SKM-1 treated with dmso at 0.1 percent for 144 hours (cell line): ENCODE data around the gene UBQLN2.
"Not testable (repeated sequence)": the region's sequence is repeated elsewhere in the genome, so short reads cannot be mapped to it uniquely, and the experiment has no call there.

Experiments
- DNase-seq: peaks from one replicate; lab custom pipeline; 2025; ENCODE audit not compliant: unreplicated experiment; lab: John Stamatoyannopoulos, UW

Gene UBQLN2

DNA sequence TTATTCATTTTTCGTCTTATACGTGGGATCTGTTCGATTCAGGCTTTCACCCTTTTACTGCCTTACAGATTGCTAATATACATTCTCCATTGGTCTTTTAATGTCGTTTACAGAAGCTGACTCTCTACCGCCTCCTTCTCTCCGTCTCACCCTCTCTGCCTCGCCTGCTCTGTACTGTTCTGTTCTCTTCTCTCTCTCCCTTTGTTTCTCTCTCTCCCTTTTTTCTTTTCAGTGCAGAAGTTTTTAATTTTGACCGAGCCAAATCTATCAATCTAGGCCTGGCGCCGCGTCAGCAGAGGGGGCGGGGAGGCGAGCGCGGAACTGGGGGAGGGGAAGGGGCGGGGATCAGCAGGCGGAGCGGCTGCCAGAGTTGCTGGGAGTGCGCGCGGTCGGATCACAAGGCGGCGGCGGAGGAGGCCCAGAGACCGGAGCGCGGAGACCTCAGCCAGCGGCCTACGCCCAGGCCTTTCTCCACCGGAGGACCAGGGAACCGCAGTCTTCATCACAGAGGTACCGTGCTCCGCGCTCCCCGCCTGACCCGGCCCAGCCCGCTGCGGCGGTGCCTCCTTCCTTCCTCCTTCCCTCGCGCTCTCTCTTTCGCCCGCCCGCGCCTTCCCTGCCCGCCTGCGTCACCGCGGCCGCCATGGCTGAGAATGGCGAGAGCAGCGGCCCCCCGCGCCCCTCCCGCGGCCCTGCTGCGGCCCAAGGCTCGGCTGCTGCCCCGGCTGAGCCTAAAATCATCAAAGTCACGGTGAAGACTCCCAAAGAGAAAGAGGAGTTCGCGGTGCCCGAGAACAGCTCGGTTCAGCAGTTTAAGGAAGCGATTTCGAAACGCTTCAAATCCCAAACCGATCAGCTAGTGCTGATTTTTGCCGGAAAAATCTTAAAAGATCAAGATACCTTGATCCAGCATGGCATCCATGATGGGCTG lies at the start of gene UBQLN2:
Gene UBQLN2 (plus strand): TSS at position 397 of the 931 bp plus-strand sequence. CDS start 247 bp downstream, at position 644.
- peak; percentile 36 for DNase-seq

DNA sequence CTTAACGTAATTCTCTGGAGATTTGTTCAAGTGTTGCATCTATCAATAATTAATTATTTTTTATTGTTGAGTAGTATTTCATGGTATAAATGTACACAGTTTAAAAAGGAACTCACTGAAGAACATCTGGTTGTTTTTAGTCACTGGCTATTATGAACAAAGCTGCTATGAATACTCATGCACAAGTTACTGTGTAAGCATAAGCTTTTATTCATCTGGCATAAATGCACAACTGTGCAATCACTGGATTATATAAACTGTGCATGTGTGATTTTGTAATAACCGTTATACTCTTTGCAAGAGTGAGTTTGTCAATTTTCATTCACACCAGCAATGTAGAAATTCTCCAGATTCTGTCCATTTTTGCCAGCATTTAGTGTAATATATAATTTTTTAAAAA lies 43.8 kb upstream of the UBQLN2 start:
- DNase-seq: no peak

DNA sequence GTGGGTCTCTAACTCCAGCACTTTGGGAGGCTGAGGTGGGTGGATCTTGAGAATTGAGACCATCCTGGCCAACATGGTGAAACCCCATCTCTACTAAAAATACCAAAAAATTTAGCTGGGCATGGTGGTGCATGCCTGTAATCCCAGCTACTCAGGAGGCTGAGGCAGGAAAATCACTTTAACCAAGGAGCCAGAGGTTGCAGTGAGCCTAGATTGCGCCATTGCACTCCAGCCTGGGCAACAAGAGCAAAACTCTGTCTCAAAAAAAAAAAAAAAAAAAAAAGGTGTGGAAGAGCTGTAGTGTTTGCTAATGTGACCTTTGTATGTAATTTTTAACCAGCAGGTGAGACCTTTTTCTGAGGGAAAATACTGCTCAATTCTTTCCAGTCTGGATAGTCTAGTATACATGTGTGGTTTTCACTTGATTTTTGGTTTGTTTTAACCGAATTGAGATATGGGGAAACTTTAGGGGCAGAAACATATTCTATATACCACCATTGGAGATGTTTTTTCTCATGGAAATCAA lies 33.9 kb upstream of the UBQLN2 start:
- DNase-seq: not testable (repeated sequence)

DNA sequence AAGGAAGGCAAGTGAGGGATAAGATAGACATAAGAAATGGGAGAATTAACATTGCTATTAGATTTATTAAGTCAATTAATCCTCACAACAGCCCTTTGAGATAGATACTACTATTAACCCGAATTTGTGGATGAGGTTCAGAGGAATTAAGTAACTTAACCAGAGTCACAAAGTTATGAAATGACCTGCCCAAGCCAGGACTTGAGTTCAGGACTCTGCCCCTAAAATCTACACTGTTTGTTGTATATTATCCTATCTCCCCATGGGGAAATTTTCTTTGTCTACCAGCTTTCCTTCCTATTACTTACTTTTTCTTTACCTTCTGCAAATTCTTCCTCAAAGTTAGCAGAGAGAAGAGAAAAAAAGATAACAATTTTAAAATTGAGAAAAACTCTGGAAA lies 33.4 kb upstream of the UBQLN2 start:
- DNase-seq: no peak

DNA sequence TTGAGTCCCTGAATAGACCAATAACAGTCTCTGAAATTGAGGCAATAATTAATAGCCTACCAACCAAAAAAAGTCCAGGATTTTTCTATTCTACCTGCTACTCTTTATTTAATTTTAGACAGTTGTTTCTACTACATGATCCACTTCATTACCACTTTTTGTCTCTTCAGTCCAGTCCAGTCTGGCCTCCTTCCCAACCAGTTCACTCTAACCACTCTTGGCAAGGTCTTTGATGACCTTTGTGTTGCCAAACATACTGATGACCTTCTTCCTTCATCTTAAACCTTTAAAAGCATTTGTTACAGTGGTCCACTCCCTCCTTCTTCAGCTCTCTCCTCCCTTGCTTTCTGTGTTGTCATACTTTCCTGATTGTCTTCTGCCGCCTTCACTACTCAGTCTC lies 12.8 kb upstream of the UBQLN2 start:
- DNase-seq: no peak

DNA sequence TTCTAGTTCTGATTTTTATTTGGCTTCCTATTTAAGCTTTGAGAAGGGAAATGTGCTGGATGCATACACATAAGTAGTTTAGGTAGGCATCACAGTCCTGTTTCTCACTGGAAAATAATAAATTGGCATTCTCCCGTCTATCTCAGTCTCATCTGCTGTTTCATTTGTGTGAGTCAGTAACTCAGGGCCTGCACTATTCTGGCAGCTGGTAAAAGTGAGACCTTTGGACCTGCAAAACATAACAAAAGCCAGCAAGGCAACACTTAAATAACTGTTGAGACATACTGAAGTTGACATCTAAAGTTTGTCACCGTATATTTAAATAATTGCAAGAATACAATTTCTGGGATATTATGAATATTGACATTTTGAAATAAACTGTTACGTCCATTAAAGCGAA lies 8.6 kb upstream of the UBQLN2 start:
- DNase-seq: no peak

DNA sequence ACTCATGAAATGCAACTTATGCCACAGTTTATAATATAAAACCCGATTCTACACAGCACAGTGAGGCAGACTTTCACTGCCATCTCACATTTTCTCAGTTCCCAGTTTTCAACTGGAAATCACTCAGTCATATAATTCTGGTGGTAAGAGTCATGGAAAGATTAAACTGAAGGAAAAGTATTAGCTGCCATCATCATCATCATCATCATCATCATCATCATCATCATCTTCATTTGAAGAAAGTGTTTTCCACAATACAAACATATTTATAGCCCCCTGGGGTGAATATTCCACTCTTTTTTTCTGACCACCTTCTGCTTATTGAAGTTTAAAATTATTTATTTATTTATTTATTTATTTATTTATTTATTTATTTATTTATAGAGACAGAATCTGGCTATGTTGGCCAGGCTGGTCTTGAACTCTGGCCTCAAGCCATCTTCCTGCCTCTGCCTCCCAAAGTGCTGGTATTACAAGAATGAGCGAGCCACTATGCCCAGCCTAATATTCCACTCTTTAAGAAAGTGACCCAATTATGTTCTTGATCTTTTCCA lies 6.0 kb upstream of the UBQLN2 start:
- no peak for DNase-seq

DNA sequence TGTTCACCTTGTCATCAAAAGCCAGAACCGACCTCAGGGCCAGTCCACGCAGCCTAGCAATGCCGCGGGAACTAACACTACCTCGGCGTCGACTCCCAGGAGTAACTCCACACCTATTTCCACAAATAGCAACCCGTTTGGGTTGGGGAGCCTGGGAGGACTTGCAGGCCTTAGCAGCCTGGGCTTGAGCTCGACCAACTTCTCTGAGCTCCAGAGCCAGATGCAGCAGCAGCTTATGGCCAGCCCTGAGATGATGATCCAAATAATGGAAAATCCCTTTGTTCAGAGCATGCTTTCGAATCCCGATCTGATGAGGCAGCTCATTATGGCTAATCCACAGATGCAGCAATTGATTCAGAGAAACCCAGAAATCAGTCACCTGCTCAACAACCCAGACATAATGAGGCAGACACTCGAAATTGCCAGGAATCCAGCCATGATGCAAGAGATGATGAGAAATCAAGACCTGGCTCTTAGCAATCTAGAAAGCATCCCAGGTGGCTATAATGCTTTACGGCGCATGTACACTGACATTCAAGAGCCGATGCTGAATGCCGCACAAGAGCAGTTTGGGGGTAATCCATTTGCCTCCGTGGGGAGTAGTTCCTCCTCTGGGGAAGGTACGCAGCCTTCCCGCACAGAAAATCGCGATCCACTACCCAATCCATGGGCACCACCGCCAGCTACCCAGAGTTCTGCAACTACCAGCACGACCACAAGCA lies 898 bp downstream of the UBQLN2 start:
- no peak for DNase-seq

DNA sequence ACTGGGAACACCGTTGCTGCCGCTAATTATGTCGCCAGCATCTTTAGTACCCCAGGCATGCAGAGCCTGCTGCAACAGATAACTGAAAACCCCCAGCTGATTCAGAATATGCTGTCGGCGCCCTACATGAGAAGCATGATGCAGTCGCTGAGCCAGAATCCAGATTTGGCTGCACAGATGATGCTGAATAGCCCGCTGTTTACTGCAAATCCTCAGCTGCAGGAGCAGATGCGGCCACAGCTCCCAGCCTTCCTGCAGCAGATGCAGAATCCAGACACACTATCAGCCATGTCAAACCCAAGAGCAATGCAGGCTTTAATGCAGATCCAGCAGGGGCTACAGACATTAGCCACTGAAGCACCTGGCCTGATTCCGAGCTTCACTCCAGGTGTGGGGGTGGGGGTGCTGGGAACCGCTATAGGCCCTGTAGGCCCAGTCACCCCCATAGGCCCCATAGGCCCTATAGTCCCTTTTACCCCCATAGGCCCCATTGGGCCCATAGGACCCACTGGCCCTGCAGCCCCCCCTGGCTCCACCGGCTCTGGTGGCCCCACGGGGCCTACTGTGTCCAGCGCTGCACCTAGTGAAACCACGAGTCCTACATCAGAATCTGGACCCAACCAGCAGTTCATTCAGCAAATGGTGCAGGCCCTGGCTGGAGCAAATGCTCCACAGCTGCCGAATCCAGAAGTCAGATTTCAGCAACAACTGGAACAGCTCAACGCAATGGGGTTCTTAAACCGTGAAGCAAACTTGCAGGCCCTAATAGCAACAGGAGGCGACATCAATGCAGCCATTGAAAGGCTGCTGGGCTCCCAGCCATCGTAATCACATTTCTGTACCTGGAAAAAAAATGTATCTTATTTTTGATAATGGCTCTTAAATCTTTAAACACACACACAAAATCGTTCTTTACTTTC lies 1.8 kb downstream of the UBQLN2 start:
- DNase-seq: no peak

DNA sequence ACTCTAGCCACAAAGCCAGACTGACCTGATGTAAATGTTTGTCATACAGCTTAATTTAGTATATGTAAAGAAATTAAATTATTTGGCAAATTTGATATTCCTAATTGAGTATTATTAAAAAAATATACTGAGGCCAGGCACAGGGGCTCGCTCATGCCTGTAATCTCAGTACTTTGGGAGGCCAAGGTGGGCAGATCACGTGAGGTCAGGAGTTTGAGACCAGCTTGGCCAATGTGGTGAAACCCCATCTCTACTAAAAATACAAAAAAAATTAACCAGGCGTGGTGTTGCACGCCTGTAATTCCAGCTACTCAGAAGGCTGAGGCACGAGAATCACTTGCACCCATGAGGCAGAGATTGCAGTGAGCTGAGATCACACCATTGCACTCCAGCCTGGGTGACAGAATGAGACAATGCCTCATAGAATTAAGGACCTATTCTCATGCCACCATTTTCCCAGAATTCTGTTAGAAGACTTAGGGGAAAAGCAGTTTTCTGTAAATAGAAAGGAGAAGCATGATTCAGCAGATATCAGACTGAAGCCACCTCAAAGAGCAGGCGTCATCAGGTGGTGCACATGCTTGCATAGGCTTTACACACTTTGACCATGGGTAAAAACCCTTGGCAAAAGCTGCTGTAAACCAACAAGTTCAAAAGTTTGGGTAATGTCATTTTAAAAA lies 6.1 kb downstream of the UBQLN2 start:
- DNase-seq: no peak

DNA sequence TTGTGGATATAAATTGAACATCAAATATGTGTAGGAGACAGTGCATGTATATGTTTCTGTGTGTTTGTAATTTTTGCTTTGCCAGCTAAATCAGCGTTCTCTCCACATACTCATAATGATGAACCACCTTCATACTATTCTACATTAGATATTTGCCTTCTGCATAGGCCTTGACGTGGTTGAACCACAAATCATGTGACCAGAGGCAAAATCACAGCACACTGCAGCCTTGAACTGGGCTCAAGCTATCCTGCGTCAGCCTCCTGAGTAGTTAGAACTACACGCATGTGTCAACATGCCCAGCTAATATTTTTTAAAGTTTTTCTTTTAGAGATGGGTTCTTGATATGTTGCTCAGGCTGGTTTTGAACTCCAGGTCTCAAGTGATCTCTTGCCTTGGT lies 9.5 kb downstream of the UBQLN2 start:
- DNase-seq: no peak

DNA sequence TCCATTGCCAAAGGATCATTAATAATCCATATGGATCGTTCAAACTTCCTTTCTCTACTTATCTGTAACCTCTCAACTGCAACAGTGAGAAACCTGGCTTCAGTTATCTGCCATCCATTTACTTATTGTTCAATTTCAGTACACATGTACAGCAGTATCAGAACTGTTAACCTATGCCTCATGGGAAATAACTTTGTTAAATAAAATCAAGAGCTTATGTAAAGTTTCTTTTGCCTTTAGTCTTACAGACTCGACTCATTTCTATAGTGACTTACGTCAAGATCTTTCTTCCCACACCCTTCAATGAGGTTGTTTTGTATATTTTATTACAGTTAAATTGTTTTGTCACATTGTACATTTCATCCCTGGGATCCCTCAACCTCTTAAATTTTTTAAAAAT lies 11.4 kb downstream of the UBQLN2 start:
- DNase-seq: no peak

DNA sequence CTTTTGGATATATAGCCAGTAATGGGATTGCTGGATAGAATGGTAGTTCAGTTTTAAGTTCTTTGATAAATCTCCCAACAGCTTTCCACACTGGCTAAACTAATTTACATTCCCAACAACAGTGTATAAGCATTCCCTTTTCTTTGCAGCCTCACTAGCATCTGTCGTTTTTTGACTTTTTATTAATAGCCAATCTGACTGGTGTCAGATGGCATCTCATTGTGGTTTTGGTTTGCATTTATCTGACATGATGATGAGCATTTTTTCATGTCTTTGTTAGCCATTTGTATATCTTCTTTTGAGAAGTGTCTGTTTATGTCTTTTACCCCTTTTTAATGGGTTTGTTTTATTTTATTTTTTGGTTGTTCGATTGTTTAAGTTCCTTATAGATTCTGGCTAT lies 13.3 kb downstream of the UBQLN2 start:
- no peak for DNase-seq

DNA sequence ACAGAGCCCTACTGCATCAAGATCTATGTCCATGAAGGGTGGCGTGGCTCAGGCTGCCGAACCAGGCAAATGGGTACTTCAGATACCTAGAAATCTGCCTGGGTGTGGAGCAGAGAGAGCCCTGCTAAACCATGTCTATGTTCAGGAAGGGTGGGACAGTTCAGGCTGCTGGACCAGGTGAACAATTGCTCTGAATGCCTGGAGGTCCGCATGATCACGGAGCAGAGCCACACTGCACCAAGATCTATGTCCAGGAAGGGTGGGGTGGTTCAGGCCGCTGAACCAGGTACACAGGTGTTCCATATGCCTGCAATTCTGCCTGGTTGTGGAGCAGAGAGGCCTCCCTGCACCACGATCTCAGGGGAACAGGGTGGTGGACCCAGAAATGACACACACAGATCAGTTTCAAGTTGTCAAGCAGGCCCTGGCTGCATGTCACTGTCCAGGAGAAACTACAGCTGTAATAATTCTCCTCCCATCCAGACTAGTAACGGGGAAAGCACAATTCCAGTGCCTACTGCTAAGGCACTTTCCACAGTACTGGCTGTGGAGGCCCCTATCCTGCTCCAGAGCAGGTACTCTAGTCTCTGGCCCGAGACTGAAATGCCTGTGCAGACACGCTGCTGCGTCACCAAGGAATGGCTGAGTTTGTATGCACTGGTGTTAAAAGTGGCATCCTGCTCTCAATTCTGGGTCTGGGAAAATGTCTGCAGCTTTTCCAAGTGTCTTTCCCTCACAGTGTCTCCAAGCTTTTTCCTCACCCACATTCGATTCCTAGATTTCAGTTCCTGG lies 25.2 kb downstream of the UBQLN2 start:
- DNase-seq: no peak

DNA sequence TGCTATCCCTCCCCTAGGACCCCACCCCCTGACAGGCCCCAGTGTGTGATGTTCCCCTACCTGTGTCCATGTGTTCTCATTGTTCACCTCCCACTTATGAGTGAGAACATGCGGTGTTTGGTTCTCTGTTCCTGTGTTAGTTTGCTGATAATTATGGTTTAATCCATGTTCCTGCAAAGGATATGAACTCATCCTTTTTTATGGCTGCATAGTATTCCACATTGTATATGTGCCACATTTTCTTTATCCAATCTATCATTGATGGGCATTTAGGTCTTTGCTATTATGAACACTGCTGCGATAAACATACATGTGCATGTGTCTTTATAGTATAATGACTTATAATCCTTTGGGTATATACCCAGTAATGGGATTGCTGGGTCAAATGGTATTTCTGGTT lies 28.4 kb downstream of the UBQLN2 start:
- not testable (repeated sequence) for DNase-seq

DNA sequence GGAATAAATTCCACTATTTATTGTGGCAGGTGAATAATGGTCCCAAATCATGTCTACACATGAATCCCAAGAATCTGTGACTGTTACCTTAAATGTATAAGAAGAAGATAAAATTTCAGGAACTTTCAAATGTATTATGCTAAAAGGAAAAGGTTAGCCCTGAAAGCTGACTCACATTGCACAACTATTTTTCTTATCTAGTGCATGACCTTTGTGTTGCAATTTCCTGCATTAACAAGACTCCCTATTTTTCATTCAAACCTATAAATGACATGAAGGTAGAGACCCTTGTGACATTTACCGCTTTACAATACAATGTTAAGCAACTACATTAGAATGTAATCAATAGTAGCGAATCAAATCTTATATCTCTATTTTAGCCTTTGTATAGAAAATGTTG lies 36.7 kb downstream of the UBQLN2 start:
- DNase-seq: no peak

DNA sequence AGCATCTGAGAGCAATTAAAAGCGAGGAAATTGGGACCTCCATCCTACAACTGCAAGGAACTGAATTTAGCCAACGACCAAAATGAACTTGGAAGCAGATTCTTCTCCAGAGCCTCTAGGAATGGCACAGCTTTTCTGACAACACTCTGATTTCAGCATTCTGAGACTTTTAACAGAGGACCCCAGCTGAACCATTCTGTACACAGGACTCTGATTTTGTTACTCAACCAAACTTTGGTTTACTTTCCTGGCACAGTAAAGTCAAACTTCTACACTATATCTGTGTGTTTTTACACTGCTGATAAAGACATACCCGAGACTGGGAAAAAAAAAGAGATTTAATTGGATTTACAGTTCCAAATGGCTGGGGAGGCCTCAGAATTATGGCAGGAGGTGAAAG lies 37.6 kb downstream of the UBQLN2 start:
- no peak for DNase-seq

DNA sequence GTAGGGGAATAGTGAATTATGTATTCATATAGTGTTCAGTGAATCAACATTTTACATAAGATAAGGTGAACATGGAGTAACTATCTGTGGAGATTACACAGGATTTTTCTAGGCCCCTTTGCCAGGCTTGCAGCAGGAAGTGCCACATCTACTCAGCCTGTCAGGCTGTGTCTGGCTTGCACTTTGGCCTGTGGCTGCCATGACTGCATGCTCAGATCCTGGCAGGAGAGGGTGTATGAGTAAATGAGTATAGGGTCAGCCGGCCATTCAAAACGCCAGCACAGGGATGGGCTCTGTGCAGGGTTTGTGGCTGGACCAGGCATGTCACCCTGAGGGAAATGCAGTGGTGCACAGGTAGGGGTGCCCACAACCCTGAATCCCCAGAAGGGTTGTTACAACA lies 51.9 kb downstream of the UBQLN2 start:
- DNase-seq: no peak
